Measurements from ENCODE around the gene SLC9A3.
"Not testable (repeated sequence)": the region's sequence is repeated elsewhere in the genome, so short reads cannot be mapped to it uniquely, and the experiment has no call there.

SLC9A3 gene

DNA sequence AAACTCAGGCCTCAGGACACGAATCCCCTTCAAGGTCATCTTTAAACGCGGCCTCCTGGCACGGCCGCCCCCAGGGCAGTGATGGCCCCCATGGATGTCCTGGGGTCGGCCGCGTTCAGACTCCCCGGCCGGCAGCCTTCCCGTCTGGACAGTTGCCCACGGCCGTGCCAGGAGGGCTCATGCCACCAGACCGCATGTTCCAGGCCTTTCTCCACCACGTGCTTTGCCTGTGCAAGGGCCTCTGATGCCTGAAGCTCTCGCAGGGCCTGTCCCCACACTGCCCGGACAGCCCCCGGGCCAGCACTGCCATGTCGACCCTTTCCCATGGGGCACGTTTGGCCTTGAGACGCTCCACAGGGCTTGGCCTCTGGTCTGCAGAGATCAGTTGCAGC lies 34.6 kb downstream of the SLC9A3 start:
- DNase-seq (ENCODE audit: low read depth) = no peak

GRCh38 chr5:488744-489688 lies 35.2 kb downstream of the SLC9A3 start:
- DNase-seq (ENCODE audit: low read depth) = no peak

GRCh38 chr5:488241-488640 lies 36.0 kb downstream of the SLC9A3 start:
- DNase-seq (ENCODE audit: low read depth) = no peak

DNA sequence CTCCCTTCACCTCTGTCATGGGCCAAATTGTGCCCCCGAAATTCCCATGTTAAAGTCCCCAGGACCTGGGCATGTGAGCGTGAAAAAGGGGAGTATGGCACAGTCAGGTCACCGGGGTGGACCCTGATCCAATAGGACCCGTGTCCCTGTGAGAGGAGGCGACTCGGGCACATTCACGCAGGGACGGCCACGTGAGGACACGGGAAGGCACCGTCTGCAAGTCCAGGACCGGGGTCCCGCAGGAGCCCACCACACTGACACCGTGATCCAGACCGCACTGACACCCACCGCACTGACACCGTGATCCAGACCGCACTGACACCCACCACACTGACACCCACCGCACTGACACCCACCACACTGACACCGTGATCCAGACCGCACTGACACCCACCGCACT lies 37.7 kb downstream of the SLC9A3 start:
- DNase-seq (ENCODE audit: low read depth) = not testable (repeated sequence)

DNA sequence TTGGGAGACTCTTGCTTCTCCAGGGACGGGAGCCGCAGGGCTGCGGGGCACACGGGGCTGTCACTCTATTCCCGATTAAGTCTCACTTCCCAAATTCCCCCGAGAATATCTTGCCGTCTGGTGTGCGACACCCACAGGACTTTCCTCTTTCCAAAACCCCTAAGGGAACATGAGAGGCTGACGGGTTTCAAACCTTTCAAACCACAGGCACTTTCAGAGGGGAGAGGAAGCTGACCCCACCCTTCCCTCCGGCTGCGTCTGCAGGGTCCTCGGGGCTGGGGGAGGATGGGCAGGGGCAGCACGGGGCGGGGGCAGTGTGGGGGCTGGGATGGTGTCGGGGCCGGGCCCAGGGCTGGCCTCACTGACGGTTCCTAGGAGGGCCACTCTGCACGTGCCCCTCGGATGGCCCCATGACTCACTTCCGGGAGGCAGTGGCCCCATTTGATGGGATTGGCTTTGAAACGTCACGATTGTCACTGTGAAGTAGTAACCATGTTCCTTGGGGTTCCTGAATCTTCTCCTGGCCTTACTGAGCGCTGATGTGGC lies 38.2 kb downstream of the SLC9A3 start:
- DNase-seq (ENCODE audit: low read depth) = no peak

- DNase-seq (ENCODE audit: low read depth) = no peak
These were observed 38.9 kb downstream of the SLC9A3 start for GRCh38 chr5:485113-485945.

- no peak for DNase-seq (ENCODE audit: low read depth)
These were observed 39.7 kb downstream of the SLC9A3 start for GRCh38 chr5:484556-484955.

DNA sequence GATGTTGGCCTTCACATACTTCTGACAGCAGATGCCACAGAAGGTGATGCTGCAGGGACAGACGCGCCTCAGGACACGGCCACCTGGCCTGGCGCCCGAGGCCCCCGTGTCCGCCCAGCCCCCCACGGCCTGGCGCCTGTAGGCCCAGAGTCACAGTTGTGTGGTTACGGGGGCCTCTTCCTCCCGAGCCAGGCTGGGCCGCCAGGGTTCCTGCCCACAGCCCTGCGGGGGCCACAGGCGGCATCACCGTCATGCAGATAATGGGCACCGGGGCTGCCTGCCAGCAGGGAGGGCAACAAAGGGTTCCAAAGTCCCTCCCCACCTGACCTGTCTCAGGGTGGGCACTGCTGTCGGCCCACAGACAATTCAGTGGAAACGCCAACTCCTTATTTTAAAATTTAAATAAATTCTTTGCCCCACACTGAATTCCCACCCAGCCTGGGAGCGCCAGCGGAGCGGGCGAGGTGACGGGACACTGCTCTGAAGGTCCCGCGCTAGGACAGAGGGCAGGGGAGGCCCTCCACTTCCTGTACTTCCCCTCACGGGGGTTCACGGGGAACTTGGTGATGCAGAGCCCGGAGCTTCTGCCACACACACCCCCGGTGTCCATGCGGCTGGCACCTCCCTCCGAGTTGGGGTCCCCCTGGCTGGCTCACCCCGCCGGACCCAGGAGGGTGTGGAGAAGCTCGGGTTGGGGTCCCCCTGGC lies 40.7 kb downstream of the SLC9A3 start:
- no peak for DNase-seq (ENCODE audit: low read depth)

DNA sequence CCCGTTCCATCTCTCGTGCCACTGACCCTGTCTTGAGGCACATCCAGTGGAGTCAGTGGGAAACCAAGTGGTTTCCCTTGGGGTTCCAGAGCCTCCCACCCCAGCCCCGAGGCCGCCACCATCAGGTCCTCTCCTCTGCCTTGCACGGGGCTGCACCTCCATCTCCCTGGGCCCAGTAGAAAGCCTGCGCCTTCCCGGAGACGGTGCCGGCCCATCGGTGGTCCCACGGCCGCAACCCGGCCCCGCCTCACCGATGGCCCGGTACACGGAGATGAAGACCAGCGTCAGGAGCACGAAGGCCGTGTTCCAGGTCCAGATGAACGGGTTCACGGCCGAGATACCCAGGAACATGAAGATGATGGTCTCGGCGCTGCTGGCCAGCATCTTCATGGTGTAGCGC lies 41.2 kb downstream of the SLC9A3 start:
- no peak for DNase-seq (ENCODE audit: low read depth)

DNA sequence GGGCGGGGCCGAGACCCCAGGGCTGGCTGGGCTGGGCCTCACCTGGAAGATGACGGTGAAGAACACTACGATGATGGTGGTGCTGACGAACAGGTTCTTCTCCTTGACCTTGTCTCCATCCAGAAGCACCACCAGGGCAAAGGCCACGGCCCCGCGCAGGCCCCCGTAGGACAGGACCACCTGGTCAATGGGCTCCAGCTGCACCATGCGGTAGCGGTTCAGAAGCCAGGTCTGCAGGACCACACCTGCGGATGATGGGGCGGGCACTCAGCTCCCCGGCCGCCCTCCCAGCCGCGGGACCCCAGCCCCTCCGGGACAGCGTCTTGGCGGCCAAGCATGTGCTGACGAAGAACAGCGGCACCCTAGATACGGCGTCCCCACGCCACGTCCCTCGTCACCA lies 41.7 kb downstream of the SLC9A3 start:
- no peak for DNase-seq (ENCODE audit: low read depth)

DNA sequence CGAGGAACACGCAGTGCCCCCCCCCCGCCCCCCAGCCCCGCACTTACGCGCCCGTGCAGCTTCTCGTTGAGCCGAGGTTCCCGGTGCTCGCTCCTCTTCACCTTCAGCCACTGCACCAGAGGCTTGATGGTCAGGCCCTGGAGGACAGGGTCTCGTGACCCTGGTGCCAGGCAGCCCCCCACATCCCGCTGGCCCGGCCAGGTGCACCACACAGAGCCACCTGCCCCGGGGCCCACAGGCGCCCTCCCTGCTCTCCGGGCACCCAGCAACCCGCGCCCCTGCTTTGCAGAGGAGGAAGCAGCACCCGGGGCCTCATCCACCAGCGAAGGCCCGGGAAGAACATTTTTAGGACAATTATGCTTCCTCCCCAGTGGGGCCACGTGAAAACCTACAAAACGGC lies 42.2 kb downstream of the SLC9A3 start:
- no peak for DNase-seq (ENCODE audit: low read depth)

DNA sequence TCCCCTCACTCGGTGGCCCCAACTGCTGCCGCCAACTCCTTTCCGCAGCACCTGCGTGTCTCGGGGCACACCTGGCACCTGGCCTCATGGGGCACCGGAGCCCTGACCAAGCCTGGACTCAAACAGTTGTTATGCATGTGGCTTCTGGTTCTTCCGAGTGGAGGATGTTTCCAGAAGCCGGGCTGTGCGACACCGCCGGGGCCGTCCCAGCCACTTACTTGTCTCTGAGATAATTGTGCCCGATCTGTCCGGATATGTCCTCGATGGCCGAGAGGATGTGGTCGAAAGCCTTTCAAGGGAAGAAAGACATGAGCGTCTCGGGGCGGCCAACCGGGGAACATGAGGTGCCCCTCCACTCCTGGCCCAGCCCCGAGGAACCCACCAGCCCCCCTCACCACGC lies 42.9 kb downstream of the SLC9A3 start:
- DNase-seq (ENCODE audit: low read depth) = no peak

DNA sequence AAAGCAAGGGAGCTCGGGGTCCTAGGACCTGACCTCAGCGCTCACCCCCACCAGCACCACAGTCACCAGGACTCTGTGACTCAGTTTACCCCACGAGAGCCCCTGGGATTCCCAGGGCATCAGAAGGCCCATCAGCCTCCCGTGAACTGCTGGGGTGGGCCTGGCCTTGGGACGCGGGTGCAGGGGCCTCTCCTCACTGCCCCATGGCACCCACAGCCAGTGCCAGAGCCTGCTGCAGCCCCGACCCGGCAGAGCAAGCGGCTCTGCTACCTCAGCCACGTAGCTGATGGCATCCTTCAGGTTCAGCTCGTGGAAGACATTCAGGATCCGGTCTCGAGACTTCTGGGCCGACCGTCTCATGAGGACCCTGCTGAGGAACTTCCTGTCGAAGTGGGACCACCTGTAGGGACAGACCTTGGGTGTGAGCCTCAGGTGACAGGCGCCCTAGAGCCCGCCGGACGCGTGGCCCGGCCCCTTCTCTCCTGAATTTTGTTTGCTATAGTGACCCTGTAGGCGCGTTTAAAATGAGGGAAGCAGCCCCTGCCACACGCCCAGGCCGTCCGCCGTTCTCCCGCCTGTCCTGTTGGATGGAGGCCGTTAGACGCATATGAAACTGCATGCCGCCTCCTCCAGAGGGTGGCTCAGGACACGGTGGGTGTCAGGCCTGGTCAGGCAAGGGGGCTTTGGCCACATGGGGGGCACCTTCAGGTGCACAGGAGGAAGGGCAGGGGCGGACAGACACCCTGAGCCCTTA lies 44.5 kb downstream of the SLC9A3 start:
- no peak for DNase-seq (ENCODE audit: low read depth)

- no peak for DNase-seq (ENCODE audit: low read depth)
These were observed 45.2 kb downstream of the SLC9A3 start for GRCh38 chr5:478982-479535.

- no peak for DNase-seq (ENCODE audit: low read depth)
These were observed 45.8 kb downstream of the SLC9A3 start for GRCh38 chr5:478369-478981.

DNA sequence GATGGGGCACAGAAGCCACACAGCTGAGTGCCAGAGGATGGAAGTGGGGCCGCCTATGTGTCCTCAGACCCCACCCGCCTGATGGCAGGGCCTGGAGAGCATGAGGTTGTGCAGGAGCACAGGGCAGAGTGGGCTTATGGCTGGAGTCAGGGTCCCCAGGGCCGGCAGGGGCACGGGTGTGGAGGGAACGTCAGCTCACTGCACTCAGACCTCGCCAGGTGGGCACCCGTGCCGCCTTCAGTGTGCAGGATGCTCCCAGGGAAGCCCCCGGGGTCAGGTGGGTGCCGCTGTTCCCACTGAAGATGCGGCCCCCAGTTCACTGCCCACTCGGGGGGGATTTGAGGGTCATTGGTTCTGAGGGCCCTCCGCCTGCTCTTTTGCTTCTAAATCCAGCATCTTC lies 46.4 kb downstream of the SLC9A3 start:
- DNase-seq (ENCODE audit: low read depth) = no peak

DNA sequence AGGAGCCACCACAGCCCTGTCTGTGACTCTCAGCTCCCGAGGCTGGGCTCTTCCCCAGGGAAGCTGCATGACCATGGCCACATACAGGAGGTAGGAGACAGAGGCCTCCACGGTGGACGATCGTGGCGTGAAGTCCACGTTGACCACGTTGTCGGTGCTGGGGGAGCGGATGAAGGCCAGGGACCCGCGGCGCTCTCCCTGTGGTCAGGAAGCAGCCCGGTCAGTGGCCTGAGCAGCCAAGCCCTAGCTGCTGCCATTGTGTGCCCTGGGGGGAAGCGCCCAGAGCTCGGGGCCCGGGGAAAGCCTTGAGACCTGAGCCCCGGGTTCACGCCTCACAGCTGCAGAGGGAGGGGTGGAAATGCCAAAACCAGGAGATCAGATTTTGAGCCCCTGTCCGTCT lies 47.0 kb downstream of the SLC9A3 start:
- DNase-seq (ENCODE audit: low read depth) = no peak

GRCh38 chr5:476814-477175 lies 47.5 kb downstream of the SLC9A3 start:
- no peak for DNase-seq (ENCODE audit: low read depth)

- DNase-seq (ENCODE audit: low read depth) = no peak
These were observed 48.0 kb downstream of the SLC9A3 start for GRCh38 chr5:476102-476813.

DNA sequence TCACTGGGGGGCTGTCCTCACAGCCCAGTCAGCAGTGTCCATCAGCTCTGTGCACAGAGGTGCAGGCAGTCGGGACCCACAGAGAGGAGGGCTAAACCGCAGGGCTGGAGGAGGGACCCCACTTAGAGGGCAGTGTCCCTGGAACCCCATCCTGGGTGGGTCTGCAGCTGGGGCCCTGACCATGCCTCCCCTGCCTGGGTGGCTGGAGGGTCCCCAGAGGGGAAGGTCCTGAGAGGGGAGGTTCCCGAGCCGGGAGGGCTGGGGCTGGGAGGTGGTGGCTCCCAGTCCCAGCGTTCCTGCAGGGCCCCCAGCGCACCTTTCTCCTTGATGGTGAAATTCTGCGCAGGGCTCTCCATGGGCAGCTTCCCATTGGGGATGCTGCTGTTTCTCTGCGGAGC lies 48.5 kb downstream of the SLC9A3 start:
- DNase-seq (ENCODE audit: low read depth) = no peak
